ENCODE data around the gene COMMD8.
A peak's percentile ranks its signal among the peaks of the same experiment; 100 is the strongest.
"Not testable (repeated sequence)": the region's sequence is repeated elsewhere in the genome, so short reads cannot be mapped to it uniquely, and the experiment has no call there.

COMMD8 gene

GRCh38 chr4:47463235-47463956 lies at the start of gene COMMD8:
Gene COMMD8, minus strand, starts transcription at chr4:47463702. Its CDS starts 51 bp downstream, at chr4:47463651.
- DNase-seq, result peak; percentile 97

- no peak for DNase-seq
These were observed 47.1 kb upstream of the COMMD8 start for GRCh38 chr4:47510506-47511143.

DNA sequence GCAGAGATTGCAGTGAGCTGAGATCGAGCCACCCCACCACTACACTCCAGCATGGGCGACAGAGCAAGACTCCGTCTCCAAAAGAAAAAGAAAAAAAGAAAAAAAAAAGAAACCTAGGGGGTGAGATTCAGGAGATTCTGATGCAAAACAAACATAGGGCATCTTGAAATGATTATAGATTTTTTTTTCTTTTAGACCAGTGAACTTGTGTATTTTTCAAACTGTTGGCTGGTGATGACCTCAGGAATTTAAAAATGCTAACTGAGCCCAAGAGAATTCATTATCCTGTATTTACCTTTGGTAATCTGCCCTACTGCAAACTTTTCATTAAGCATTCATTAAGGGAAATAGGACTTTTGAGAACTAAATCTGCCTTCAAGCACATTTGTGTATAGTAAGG lies 42.2 kb upstream of the COMMD8 start:
- no peak for DNase-seq

- no peak for DNase-seq
These were observed 41.6 kb upstream of the COMMD8 start for GRCh38 chr4:47505147-47505546.

GRCh38 chr4:47500776-47501175 lies 37.3 kb upstream of the COMMD8 start:
- no peak for DNase-seq

GRCh38 chr4:47499700-47500099 lies 36.2 kb upstream of the COMMD8 start:
- DNase-seq, result no peak

- no peak for DNase-seq
These were observed 35.4 kb upstream of the COMMD8 start for GRCh38 chr4:47498899-47499298.

DNA sequence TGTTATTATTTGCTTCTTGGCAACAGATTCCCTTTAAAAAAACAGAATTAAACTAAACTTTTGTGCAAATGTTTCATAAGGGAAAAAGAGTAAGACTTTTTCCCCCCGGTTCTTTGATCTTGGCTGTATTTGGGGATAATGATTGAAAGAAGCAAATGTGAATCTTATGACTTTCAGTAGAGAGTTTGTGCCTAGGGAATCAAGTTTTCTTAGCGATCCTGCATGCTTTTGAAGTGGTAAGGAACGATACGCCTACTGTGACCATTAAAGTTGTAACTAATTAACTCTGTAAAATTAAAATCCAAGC lies 30.6 kb upstream of the COMMD8 start:
- DNase-seq, result no peak

DNA sequence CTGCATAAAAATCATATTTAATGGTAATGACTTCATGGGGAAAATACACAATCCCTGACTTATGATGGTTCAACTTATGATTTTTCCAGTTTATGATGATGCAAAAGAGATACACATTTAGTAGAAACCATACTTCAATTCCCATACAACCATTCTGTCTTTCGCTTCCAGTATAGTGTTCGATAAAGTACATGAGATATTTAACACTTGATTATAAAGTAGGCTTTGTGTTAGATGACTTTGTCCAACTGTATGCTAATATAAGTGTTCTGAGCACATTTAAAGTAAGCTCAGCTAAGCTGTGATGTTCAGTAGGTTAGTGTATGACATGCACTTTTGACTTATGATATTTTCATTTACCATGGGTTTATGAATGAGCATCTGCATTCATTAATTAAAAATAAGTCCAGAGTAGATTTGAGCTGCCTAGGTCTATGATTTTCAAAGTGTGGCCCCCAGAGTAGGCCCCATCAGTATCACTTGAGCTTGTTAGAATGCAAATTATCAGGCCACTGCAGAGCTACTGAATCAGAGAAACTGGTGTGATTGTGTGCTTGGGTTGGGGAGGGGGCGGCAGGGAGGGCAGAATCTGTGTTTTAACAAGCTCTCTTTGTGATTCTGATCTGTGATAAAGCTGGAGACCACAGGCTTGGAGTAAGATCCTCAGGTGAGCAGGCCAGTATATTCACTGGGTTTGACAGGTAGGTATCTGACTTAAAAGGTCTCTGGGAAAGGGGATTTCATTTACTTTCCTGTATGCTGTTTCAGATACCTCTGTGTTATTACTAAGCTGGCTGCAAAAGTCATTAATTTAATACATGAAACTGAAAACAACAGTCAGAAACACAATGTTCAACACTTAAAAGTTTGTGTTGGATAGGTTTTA lies 30.0 kb upstream of the COMMD8 start:
- DNase-seq, result no peak

DNA sequence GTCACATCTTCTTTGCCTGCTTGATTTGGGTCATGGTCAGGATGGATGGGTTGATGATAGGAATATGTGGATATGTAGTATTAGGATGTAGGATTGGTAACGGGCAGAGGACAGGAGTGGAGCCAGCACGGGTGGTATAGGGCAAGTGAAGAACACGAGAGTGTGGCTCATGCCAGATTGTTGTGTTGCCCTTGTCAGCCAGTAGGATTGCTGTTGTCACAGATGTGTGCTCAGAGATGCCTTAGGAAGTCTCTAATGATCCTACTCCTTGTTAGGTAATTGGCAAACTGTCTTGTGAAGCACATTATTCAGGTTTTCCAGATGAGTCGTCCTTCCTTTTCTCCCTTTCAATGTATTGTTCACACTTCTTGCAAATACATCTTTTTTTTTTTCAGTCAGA lies 27.0 kb upstream of the COMMD8 start:
- DNase-seq, result peak; percentile 15

DNA sequence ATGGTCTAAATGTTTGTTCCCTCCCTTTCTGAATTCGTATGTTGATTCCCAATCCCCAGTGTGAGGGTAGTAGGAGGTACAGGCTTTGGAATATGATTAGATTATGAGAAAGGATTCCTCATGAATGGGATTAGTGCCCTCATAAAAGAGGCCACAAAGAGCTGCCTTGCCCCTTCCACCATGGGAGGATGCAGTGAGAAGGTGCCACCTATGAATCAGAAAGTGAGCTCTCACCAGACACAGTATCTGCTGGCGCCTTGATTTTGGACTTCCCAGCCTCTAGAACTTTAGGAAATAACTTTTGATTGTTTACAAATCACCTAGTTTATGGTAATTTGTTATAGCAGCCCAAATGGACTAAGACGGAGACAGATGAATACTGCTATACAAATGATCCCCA lies 25.2 kb upstream of the COMMD8 start:
- no peak for DNase-seq

GRCh38 chr4:47486727-47487126 lies 23.2 kb upstream of the COMMD8 start:
- not testable (repeated sequence) for DNase-seq

- DNase-seq, result no peak
These were observed 22.8 kb upstream of the COMMD8 start for GRCh38 chr4:47486231-47486673.

GRCh38 chr4:47485768-47486167 lies 22.3 kb upstream of the COMMD8 start:
- no peak for DNase-seq

DNA sequence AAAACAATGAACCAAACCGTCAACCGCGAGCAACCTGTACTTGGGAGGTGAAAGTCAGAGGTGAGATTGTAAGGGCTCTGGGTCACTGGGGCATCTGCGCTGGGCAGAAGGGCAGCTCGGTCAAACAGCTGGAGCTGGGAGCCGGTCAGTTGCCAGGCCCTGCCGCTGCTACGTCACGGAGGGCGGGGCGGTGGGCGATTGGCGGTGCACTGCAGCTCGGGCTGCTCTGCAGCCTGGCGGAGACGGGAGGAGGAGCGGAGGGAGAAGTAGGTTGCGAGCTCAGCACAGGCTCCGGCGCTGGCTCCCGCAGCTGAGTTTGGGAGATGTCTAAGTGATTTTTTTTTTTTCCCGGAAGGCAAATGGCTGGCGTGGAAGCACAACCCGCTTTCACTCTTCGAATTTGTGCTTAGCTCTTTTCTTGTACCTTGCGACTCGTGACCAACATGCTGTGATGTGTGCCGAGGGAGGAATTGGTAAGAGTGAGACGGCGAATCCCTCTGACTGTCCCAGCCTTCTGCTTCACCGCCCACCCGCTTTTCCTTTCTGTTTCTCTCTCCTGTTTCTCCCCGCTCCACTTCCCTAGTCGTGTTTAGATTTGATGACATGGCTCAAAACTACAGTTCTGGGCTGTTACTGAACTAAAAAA lies 21.7 kb upstream of the COMMD8 start, which contains the start of gene ATP10D:
Gene ATP10D, plus strand, starts transcription at position 229 of the 646 bp plus-strand sequence. CDS start 27,266 bp downstream, outside the sequence.
- DNase-seq, result peak; percentile 74

GRCh38 chr4:47484168-47484567 lies 20.7 kb upstream of the COMMD8 start:
- no peak for DNase-seq

DNA sequence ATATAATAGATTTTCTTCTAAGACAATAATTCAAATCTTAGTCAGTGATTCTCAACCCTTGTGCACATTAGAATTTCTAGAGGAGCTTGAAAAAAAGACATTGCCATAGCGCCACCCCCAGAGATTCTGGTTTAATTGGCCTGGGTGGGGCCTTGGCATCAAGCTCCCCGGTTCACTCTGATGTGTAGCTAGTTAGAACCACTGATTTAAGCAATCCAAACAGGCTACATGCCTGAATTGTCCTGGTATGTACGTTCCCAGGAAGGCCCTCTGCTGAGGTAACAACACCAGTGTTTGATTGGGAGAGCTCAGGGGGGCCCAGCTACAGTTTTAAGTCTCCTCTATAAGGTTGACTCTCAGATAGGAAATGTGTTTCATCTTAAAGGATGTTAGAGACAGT lies 20.2 kb upstream of the COMMD8 start:
- DNase-seq, result no peak

- no peak for DNase-seq
These were observed 18.8 kb upstream of the COMMD8 start for GRCh38 chr4:47482326-47482725.

DNA sequence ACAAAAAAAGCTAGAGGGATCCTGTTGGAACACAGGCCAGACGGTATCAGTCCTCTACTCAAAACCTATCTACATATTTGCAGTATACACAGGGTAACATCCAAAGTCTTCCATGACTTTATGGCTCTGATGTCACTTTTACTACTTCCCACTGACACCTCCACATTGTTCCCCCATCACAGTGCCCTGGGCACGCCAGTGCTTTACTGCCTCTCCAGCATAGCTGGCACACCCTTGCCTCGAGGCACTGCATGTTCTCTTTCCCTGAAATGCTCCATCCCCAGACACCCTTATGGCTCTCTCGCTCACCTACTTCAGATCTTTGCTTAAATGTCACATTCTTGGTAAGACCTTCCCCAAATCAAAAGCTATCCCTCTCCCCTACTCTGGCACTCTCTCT lies 15.3 kb upstream of the COMMD8 start:
- DNase-seq, result no peak

GRCh38 chr4:47475411-47475810 lies 11.9 kb upstream of the COMMD8 start:
- no peak for DNase-seq

DNA sequence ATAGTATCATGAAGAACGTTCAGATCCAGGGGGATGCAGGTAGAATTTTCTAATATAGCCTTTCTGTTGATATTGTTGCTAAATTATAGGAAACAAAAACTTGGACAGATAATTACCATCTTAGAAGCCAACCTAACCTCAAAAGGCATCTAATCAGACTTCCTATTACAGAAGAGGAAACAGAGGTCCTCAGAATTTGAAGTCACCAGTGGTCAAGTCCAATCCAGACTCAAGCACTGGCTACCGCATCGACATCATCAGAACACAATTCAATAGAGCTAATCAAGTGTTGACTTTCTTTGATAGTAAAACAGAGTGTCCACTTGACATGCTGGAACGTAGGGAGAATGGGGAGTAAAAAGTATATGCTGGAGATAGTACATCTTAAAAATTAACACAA lies 11.3 kb upstream of the COMMD8 start:
- no peak for DNase-seq

GRCh38 chr4:47473141-47473750 lies 9.7 kb upstream of the COMMD8 start:
- no peak for DNase-seq

DNA sequence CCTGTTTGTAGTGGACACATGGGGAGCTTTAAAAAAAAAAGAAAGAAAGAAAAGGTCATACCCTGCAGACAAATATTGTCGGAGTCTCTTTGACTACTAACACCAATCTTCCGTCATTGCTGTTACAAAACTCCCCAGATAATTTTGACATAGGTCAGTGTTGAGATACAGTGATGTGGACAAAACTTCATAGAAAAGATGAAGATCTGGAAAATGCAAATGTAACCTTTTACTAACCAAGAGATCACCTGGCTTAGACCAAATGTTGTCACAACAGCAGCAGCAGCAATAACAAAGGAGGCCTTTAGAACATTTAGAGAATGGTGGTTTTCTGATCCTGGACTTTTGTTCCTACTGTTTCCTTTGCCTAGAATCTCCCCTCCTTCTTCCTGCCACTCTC lies 8.1 kb upstream of the COMMD8 start:
- no peak for DNase-seq
